Endothelial cell of umbilical vein (primary cell): ENCODE data around the gene PIBF1.

ENCODE experiments used
- EZH2 ChIP-seq: IDR thresholded peaks from 2 replicates; pipeline ENCODE4 v1.6.1; 2012; ENCODE audit warnings: borderline replicate concordance, low read depth, mild to moderate bottlenecking, moderate library complexity, low read length, inconsistent platforms; ENCODE audit not compliant: severe bottlenecking
- FOS ChIP-seq: IDR thresholded peaks from 2 replicates; pipeline ENCODE4 v1.6.1; 2011; ENCODE audit warnings: mild to moderate bottlenecking, low read length, moderate library complexity, borderline replicate concordance; ENCODE audit not compliant: insufficient read depth
- GATA2 ChIP-seq: IDR thresholded peaks from 2 replicates; pipeline ENCODE4 v1.7.0; 2011; ENCODE audit warnings: low read depth, mild to moderate bottlenecking, moderate library complexity, mixed read lengths, low read length; ENCODE audit not compliant: insufficient read length, insufficient read depth
- JUN ChIP-seq: IDR thresholded peaks from 2 replicates; pipeline ENCODE4 v1.6.1; 2011; ENCODE audit warnings: borderline replicate concordance, low read depth; ENCODE audit not compliant: insufficient read length, insufficient read depth
- MYC ChIP-seq: IDR thresholded peaks from one replicate; pipeline ENCODE4 v1.6.1; 2011; ENCODE audit warnings: mild to moderate bottlenecking, low read depth, low read length
- POLR2A ChIP-seq: IDR thresholded peaks from 2 replicates; pipeline ENCODE4 v1.6.1; 2012; ENCODE audit warnings: low read depth, mild to moderate bottlenecking, control low read depth, low read length
- POLR2AphosphoS5 ChIP-seq: IDR thresholded peaks from 2 replicates; pipeline ENCODE4 v1.6.1; 2012; ENCODE audit warnings: low read depth, mild to moderate bottlenecking, control low read depth, low read length, moderate library complexity; ENCODE audit not compliant: insufficient read depth
- TF ChIP-seq, protein P1 (sequence below), 2 donors: IDR thresholded peaks; 1 replicate in 1 of 2; 2 replicates in 1 of 2; pipeline ENCODE4 v1.5.1; 2011; ENCODE audit warnings: low read length in 2 of 2, mild to moderate bottlenecking in 2 of 2, moderate library complexity in 2 of 2, control low read depth in 1 of 2, inconsistent platforms in 1 of 2, low read depth in 1 of 2; ENCODE audit not compliant: insufficient read depth in 1 of 2; ENCODE audit errors: extremely low read depth in 1 of 2
- TF ChIP-seq, protein P2 (sequence below): IDR thresholded peaks from 2 replicates; pipeline ENCODE4 v1.6.1; 2011; ENCODE audit not compliant: insufficient read depth, insufficient read length

DNA sequence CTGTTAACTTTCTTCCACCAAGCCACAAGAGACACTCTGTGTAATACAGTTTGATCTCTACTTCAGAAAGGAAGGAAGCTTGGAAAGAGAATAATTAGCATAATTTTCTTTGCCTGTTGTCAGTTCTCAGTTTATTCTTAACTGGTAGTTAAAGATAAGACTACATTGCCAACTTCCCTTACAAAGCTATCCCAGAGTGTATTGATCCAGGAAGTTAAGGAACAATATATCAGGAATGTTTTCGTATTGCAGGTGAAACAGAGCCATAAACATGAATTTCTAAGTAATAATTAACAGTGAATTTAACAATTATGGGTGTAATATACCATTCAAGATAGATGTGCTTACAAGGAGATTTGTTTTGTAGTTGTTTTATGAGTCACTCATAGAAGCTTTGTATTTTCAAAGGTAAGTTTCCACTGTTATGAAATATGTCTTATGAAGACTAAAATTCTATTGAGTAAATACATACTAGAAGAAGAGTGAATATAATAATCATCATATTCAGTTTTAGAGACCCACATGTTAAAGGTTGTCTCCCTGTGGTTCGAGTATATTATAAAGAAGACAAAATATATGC lies 188.5 kb downstream of the PIBF1 start:
- TF ChIP-seq, protein P1, sequence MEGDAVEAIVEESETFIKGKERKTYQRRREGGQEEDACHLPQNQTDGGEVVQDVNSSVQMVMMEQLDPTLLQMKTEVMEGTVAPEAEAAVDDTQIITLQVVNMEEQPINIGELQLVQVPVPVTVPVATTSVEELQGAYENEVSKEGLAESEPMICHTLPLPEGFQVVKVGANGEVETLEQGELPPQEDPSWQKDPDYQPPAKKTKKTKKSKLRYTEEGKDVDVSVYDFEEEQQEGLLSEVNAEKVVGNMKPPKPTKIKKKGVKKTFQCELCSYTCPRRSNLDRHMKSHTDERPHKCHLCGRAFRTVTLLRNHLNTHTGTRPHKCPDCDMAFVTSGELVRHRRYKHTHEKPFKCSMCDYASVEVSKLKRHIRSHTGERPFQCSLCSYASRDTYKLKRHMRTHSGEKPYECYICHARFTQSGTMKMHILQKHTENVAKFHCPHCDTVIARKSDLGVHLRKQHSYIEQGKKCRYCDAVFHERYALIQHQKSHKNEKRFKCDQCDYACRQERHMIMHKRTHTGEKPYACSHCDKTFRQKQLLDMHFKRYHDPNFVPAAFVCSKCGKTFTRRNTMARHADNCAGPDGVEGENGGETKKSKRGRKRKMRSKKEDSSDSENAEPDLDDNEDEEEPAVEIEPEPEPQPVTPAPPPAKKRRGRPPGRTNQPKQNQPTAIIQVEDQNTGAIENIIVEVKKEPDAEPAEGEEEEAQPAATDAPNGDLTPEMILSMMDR (IDR thresholded peaks at IDR 0.05; ENCODE audit: extremely low read depth in 1 of 2, insufficient read depth in 1 of 2, low read depth in 1 of 2, low read length in 2 of 2), result no peak
- TF ChIP-seq, protein P2, sequence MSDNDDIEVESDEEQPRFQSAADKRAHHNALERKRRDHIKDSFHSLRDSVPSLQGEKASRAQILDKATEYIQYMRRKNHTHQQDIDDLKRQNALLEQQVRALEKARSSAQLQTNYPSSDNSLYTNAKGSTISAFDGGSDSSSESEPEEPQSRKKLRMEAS, result no peak
- TF ChIP-seq POLR2A, result no peak
- no peak for TF ChIP-seq MYC
- no peak for TF ChIP-seq POLR2AphosphoS5
- TF ChIP-seq EZH2, result no peak
- no peak for TF ChIP-seq GATA2
- TF ChIP-seq FOS, result no peak
- TF ChIP-seq JUN, result no peak
